T-helper 1 cell treated with Interleukin-12 subunit alpha and Interleukin-12 subunit beta and Interleukin-4 antibody, amounts not matched to agents 30 μg/mL and 1 μg/mL, for 36 hours (primary cell): ENCODE results near the gene ANKAR.
"Not testable (repeated sequence)": the region's sequence is repeated elsewhere in the genome, so short reads cannot be mapped to it uniquely, and the experiment has no call there.

ENCODE experiments used
- H3K27ac Mint-ChIP-seq: one replicate; pipeline ENCODE4 v1.8.0; 2021; ENCODE audit warnings: mild to moderate bottlenecking, mixed read lengths
- H3K27me3 Mint-ChIP-seq: one replicate; pipeline ENCODE4 v1.8.0; 2021; ENCODE audit warnings: low read depth, mixed read lengths
- H3K36me3 Mint-ChIP-seq: one replicate; pipeline ENCODE4 v1.8.0; 2021; ENCODE audit warnings: low read depth, mixed read lengths
- H3K4me1 Mint-ChIP-seq: one replicate; pipeline ENCODE4 v1.8.0; 2021; ENCODE audit warnings: low read depth, mixed read lengths
- H3K4me3 Mint-ChIP-seq: one replicate; pipeline ENCODE4 v1.8.0; 2021; ENCODE audit warnings: mild to moderate bottlenecking, moderate library complexity, mixed read lengths
- H3K9me3 Mint-ChIP-seq: one replicate; pipeline ENCODE4 v1.8.0; 2021; ENCODE audit warnings: mixed read lengths

The ANKAR gene

DNA sequence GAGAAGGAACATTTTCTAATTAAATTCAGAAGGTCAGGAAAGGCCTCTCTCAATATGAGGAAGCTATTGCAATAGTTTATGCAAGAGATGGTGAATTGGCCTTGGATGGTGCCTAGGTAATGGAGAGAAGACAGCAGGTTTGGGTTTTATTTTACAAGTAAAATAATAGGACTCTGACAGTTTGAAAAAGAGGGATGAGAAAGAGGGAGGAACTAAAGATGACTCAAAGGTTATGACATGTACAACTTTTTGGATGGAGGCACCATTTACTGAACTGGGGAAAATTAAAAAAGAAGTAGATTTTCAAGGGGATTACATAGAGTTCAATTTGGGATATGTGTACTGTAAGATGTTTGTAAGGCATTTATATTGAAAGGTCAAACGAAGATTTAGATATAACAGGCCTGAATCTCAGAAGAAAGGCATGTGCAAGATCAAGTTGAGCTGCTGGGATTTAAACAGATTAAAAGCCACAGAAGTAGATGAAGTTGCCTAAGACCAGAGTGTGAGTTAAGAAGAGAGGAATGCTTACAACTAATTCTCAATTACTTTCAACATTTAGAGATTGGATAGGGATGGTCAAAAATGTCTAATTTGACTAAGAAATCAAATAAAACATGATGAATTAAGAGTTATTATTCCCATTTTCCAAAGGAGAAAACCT lies 25.5 kb upstream of the ANKAR start:
- Mint-ChIP-seq H3K36me3 (peaks cover 2% of the 10 kb centered on the region), H3K9me3 (peaks cover 14% of the 10 kb centered on the region), H3K4me1 (no peaks in the 10 kb centered on the region), H3K4me3 (no peak overlapping the region), H3K27ac (no peak overlapping the region), H3K27me3 (no peaks in the 10 kb centered on the region)

DNA sequence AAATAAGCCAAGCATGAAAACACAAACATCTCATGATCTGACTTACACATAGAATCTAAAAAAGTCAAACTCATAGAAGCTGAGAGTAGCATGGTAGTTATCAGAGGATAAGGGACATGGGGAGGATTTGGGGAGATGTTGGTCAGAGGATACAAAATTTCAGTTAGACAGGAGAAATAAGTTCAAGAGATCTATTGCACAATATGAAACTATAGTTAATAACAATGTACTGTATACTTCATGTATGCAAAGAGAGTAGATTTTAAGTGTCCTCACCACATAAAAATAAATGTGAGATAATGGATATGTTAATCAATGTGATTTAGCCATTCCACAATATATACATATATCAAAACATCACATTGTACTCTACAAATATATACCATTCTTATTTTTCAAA lies 23.2 kb upstream of the ANKAR start:
- Mint-ChIP-seq H3K9me3 (peaks cover 14% of the 10 kb centered on the region), H3K4me3 (no peak overlapping the region), H3K27ac (no peak overlapping the region), H3K27me3 (no peaks in the 10 kb centered on the region), H3K36me3 (peaks cover 4% of the 10 kb centered on the region), H3K4me1 (peaks cover 2% of the 10 kb centered on the region)

DNA sequence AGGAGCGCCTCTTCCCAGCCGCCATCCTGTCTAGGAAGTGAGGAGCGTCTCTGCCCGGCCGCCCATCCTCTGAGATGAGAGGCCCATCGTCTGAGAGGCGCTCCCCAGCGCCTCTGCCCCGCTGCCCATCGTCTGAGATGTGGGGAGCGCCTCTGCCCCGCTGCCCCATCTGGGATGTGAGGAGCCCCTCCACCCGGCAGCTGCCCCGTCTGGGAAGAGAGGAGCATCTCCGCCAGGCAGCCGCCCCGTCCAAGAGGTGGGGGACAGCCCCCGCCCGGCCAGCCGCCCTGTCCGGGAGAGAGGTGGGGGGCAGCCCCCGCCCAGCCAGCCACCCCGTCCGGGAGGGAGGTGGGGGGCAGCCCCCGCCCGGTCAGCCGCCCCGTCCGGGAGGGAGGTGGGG lies 21.0 kb upstream of the ANKAR start:
- H3K27me3 Mint-ChIP-seq, H3K4me3 Mint-ChIP-seq, H3K36me3 Mint-ChIP-seq, H3K27ac Mint-ChIP-seq: not testable (repeated sequence)
- H3K9me3 Mint-ChIP-seq, result peaks cover 14% of the 10 kb centered on the region
- H3K4me1 Mint-ChIP-seq, result peaks cover 17% of the 10 kb centered on the region

DNA sequence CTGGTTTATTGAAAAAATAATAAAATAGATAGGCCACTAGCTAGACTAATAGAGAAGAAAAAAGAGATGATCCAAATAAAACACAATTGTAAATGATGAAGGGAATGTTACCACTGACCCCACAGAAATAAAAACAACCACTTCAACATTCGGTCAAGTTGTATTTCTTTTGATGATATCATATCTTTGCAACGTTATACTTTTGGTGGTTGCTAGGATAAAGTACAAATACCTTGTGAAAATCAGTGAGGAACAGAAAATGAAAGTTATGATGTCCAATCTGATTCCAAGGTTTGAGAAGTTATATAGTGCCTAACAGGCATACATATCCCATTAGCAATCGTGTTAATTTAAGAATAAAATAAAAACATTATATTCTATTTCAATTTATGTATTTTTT lies 19.8 kb upstream of the ANKAR start:
- Mint-ChIP-seq H3K27me3 (no peaks in the 10 kb centered on the region), H3K9me3 (peaks cover 14% of the 10 kb centered on the region), H3K36me3 (peaks cover 2% of the 10 kb centered on the region), H3K27ac (no peak overlapping the region), H3K4me1 (peaks cover 22% of the 10 kb centered on the region), H3K4me3 (no peak overlapping the region)

DNA sequence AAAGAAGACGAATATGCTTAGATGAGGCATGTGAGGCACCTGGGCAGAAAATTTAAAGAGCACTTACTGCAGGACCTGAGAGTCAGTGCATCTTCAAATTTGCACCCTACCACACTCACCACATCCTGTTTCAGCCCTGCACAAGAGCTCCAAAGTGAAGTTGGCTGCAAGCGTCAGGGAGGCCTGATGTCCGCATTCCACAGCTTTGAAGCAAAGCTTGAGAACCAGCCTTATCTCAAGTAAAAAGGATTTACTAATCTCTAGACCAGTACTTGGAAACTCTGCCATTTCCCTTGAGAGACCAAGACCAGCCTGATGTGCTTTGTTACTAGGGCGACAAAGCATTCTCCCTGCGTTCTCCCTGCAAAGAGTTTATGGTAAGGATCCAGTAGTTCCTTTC lies 16.6 kb upstream of the ANKAR start:
- Mint-ChIP-seq H3K36me3 (peaks cover 2% of the 10 kb centered on the region), H3K4me1 (peaks cover 27% of the 10 kb centered on the region), H3K9me3 (no peaks in the 10 kb centered on the region), H3K27ac (peak overlapping the region; percentile 91), H3K27me3 (no peaks in the 10 kb centered on the region), H3K4me3 (peak overlapping the region; percentile 16)

DNA sequence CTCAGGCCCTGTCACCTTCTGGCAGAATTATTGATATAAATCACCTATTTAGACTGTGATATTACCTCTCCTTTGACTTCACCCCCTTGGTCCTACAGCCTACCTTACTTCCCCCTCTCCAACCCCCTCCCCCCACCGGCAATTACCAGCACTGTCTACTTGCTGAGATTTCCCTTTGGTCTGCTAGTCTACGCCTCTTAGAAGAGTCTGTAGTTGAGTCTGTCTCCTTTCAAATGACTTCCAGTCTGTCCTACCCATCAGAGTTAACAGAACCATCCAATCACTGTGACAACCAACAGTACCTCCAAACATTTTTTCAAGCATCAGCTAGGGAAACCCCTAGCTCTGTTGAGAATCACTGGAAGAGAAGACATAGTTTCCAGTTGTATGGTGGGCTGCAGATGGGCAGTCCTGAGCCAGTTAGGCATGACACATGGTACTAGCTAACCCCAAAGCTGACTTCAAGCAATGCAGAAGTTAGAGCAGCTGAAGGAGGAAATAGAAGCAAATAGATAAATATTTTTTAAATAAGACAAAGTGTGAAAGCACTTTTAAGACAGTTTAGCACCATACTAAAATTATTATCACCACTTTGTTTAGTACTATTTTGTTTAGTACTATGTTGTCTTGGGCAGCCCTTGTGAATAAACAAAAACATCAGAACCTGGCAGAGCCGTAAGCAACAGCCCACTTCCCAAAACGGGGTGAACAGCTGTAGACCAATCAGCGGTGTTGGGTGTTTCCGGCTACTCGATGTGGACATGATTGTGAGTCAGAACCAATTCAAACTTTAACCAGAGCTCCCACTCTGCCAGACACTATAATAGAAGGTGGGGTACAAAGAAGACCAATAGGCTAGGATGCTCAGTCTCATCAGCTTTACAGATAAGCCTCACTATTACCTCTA lies 15.9 kb upstream of the ANKAR start:
- Mint-ChIP-seq H3K36me3 (peaks cover 2% of the 10 kb centered on the region), H3K9me3 (no peaks in the 10 kb centered on the region)

DNA sequence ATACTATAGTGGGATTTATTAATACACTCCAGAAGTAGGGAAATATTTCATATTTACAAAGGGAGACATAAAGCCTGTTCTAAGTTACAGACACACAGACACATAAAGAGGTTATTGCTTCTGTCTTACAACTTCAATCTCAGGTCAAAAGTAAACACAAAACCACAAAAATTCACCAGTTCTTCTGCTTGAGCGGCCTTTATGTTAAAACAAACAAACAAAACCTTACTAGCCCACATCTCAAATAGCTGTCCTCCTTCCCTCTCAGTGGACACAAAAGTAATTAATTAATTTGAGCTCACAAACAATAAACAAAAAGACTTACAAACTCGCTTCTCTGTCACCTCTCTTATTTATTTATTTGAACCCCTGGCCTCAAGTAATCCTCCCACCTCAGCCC lies 14.7 kb upstream of the ANKAR start:
- Mint-ChIP-seq H3K27ac (no peak overlapping the region), H3K9me3 (no peaks in the 10 kb centered on the region), H3K4me3 (no peak overlapping the region), H3K27me3 (no peaks in the 10 kb centered on the region), H3K36me3 (peaks cover 3% of the 10 kb centered on the region), H3K4me1 (peaks cover 37% of the 10 kb centered on the region)

More for the DNA sequence above, 15.9 kb upstream of the ANKAR start:
- Mint-ChIP-seq H3K4me1 (peaks cover 29% of the 10 kb centered on the region), H3K27me3 (no peaks in the 10 kb centered on the region), H3K4me3 (peak overlapping the region; percentile 16), H3K27ac (peak overlapping the region; percentile 91)

DNA sequence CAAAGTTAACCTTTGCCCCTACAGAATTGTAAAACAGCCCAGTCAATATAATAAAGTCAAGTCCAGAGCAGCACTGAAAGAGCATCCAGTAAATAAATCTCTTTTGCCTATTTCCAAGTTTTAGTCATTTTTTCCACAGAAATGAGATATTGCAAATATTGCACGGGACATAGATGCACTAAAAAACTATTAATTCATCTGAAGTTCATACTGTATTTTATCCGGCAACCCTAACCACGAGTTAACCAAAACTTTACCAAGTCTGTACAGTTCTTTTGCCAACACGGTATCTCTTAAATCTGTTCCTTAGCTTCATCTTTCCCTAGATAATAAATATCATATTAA lies 13.7 kb upstream of the ANKAR start:
- Mint-ChIP-seq H3K27ac (no peak overlapping the region), H3K27me3 (no peaks in the 10 kb centered on the region), H3K9me3 (no peaks in the 10 kb centered on the region), H3K4me3 (no peak overlapping the region), H3K4me1 (peaks cover 37% of the 10 kb centered on the region), H3K36me3 (peaks cover 3% of the 10 kb centered on the region)

DNA sequence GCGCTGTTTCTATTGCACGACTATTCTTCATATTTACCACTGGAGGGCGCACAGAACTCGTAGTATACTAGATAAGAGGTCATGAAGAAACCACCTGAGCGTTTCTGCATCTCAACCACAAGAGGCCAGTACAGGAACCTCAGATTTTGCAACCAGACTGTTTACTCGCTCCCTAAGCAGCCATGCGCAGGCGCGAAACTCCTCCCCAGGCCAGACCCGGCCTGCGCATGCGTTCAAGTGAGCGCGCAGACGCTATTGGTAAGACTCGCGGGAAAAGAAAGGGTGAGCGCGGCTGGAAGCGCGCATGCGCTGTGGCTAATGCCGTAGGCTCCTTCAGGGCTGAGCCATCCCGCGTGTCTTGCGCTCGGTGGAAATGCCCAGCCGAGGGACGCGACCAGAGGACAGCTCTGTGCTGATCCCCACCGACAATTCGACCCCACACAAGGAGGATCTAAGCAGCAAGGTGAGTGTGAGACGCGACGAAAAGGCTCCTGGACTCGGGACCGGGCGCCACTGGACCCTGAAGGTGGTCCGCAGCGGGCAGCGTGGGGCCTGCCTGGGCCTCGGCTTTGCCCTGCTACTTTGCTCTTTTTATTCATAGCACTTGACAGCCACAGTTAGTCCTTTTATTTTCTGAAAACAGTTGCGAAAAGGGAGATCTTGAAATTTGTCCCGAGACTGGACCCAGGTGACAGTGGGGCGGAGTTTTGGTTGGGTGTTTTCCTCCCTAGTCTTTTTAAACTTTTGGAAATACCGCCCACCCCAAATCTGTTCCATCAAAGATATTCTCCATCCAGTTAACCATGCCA lies 13.1 kb upstream of the ANKAR start, which contains the start of gene ASNSD1:
Gene ASNSD1 (plus strand): TSS at position 312 of the 809 bp plus-strand sequence. CDS start 4,674 bp downstream, outside the sequence.
- no peaks in the 10 kb centered on the region for H3K9me3 Mint-ChIP-seq
- no peak within 1 kb of the TSS for H3K27ac Mint-ChIP-seq
- H3K4me1 Mint-ChIP-seq, result peaks cover 38% of the 10 kb centered on the region
- no peak within 1 kb of the TSS for H3K4me3 Mint-ChIP-seq
- H3K27me3 Mint-ChIP-seq, result no peaks in the 10 kb centered on the region
- peaks cover 6% of the 10 kb centered on the region for H3K36me3 Mint-ChIP-seq

DNA sequence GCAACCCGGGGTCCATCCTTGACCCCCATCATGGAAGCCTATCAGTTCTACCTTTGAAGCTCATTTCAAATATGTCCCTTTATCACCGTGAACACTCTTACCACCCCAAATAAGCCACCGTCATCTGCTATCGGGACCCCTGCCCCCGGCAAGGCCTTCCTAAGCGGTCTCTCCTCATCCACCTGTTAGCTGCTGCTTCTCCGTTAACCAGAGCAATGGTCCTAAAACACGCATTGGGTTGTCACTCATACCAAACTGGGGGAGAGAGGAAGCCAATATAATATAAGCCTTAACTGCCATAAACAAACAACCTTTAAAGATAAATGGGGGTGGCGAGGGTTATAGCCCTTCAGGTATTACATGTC lies 12.5 kb upstream of the ANKAR start:
- Mint-ChIP-seq H3K36me3 (peaks cover 10% of the 10 kb centered on the region), H3K27ac (no peak overlapping the region), H3K4me1 (peaks cover 37% of the 10 kb centered on the region), H3K4me3 (no peak overlapping the region), H3K27me3 (no peaks in the 10 kb centered on the region), H3K9me3 (no peaks in the 10 kb centered on the region)

DNA sequence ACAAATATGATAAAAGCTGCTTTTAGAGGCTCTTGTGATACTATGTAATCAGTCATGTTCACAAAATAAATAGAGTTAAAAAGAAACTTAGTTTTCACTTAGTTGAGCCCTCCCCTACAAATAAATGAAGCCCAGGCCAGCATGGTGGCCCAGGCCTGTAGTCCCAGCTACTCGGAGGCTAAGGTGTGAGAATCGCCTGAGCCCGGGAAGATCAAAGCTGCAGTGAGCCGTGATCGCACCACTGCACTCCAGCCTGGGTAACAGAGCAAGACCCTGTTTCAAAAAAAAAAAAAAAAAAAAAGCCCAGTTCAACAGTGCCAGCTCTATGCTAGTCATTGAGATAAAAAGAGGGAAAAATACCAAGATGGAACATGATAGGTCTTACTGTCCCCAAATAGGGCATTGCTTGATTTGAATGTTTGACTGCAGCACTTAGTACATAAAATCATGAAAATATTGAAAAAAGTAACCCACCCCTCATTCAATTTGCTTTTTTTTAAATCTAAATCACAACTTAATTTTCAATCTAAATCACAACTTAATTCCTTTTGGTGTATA lies 11.7 kb upstream of the ANKAR start:
- H3K27ac Mint-ChIP-seq, result no peak overlapping the region

DNA sequence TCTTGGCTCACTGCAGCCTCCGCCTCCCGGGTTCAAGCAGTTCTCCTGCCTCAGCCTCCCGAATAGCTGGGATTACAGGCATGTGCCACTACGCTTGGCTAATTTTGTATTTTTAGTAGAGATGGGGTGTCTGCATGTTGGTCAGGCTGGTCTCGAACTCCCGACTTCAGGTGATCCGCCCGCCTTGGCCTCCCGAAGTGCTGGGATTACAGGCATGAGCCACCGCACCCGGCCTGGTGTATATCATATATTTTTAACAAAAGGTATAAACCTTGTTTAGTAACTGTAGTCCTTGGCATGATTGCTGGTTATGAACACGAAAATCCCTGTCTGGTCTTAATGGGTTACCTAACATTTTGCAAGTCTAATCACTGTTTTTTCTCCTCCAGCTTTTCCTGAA lies 11.2 kb upstream of the ANKAR start:
- Mint-ChIP-seq H3K4me1 (peaks cover 31% of the 10 kb centered on the region), H3K4me3 (peak overlapping the region; percentile 53), H3K36me3 (peaks cover 19% of the 10 kb centered on the region)
- not testable (repeated sequence) for H3K27me3 Mint-ChIP-seq, H3K27ac Mint-ChIP-seq, H3K9me3 Mint-ChIP-seq

More for the DNA sequence above, 11.7 kb upstream of the ANKAR start:
- H3K4me1 Mint-ChIP-seq, result peaks cover 36% of the 10 kb centered on the region
- no peak overlapping the region for H3K4me3 Mint-ChIP-seq
- H3K36me3 Mint-ChIP-seq, result peaks cover 18% of the 10 kb centered on the region
- H3K9me3 Mint-ChIP-seq, result no peaks in the 10 kb centered on the region
- H3K27me3 Mint-ChIP-seq, result no peaks in the 10 kb centered on the region

DNA sequence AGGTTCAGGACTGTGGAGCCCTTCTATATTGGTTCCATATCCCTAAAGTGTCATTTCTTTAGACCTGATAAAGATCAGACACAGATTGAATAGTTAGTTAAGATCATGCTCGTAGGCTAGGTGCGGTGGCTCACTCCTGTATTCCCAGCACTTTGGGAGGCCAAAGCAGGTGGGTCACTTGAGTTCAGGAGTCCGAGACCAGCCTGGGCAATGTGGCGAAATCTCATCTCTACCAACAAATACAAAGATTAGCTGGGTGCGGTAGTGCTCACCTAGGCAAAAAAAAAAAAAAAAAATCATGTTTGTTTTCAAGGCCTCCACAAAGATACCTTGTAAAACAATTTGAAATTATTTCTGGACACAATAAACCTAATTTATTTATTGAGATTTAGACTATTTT lies 4.6 kb upstream of the ANKAR start:
- H3K9me3 Mint-ChIP-seq, result no peaks in the 10 kb centered on the region
- peaks cover 39% of the 10 kb centered on the region for H3K36me3 Mint-ChIP-seq
- no peak overlapping the region for H3K4me3 Mint-ChIP-seq
- H3K27ac Mint-ChIP-seq, result no peak overlapping the region
- H3K27me3 Mint-ChIP-seq, result no peaks in the 10 kb centered on the region
- H3K4me1 Mint-ChIP-seq, result peaks cover 24% of the 10 kb centered on the region

DNA sequence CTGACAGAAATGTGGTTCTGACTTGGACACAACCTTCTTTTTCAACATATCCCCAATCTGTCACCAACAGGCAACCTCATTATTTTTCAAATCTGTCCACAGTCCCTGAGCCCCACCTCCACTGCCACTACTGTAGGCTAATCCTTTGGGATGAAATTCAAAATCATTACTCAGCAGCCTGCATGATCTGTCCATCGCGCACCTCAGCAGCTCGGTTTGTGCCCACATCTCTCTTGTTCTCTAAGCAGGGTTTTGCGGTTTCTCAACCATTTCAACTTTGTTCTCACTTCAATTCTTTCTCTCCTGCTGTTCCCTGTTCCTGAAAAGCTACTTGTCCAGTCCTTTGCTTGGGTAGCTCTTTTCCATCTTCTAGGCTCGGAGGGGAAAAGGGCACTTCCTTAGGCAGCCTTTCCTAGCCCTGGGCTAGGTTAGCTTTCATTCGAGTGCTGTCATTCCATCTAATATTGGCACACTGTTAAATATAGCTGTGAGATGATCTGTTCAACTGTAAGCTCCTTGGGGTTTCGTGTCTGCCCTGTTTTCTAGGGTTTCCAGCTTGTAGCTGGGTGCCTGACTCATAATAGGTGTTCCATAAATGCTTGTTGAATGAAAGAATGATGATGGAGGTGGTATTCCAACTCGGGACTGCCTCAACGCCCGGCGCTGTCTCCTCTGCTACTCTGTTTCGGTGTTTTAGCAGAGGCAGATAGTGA lies 653 bp upstream of the ANKAR start:
- peaks cover 24% of the 10 kb centered on the region for H3K4me1 Mint-ChIP-seq
- peaks cover 38% of the 10 kb centered on the region for H3K36me3 Mint-ChIP-seq
- no peaks in the 10 kb centered on the region for H3K27me3 Mint-ChIP-seq
- H3K9me3 Mint-ChIP-seq, result peaks cover 13% of the 10 kb centered on the region
- peak overlapping the region; percentile 55 for H3K27ac Mint-ChIP-seq
- H3K4me3 Mint-ChIP-seq, result peak overlapping the region; percentile 62
